Body of pancreas (tissue), 4 donors: ENCODE results near the gene ABLIM1.

ENCODE experiments used
- POLR2A ChIP-seq, 3 donors: fragments of 450-650 bp; IDR thresholded peaks; one replicate each; pipeline ENCODE4 v1.6.1; 2016; ENCODE audit warnings: antibody characterized with exemption in 3 of 3, mild to moderate bottlenecking in 2 of 3
- TF ChIP-seq, protein P1 (sequence below), 7 experiments: fragments of 450-650 bp in 4 of 7; fragments of 200-600 bp in 3 of 7; sonication (generic) in 3 of 7; IDR thresholded peaks; one replicate each; pipeline ENCODE4 v1.5.1; 2016 to 2019; ENCODE audit warnings: antibody characterized with exemption in 7 of 7

DNA sequence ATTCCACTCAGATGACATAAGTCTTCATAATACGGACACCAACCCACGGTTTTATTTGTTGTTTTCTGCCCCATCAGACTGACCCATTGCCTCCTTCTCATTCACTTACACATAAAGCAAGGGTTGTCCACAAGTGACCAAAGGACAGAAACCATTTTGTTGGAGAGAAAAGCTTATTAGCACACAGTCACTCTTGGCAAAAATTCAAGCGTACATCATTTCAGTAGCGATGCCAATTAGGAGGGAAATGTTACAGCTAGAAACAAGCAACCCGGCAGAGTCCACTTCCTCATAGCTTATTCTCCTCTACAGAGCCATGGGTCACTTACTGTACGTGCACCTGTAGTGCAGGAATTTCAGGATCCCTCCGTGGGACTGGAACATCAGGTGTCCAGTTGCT, 23.0 kb downstream of the ABLIM1 start:
- no peak for TF ChIP-seq POLR2A (IDR thresholded peaks at IDR 0.05)
- TF ChIP-seq, protein P1, sequence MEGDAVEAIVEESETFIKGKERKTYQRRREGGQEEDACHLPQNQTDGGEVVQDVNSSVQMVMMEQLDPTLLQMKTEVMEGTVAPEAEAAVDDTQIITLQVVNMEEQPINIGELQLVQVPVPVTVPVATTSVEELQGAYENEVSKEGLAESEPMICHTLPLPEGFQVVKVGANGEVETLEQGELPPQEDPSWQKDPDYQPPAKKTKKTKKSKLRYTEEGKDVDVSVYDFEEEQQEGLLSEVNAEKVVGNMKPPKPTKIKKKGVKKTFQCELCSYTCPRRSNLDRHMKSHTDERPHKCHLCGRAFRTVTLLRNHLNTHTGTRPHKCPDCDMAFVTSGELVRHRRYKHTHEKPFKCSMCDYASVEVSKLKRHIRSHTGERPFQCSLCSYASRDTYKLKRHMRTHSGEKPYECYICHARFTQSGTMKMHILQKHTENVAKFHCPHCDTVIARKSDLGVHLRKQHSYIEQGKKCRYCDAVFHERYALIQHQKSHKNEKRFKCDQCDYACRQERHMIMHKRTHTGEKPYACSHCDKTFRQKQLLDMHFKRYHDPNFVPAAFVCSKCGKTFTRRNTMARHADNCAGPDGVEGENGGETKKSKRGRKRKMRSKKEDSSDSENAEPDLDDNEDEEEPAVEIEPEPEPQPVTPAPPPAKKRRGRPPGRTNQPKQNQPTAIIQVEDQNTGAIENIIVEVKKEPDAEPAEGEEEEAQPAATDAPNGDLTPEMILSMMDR (IDR thresholded peaks at IDR 0.05), result no peak
